WTC11 (cell line): ENCODE data around the gene CRB2.

Source experiments
- CREB1 ChIP-seq: sonication (generic); formaldehyde crosslinking; IDR thresholded peaks from 2 replicates; pipeline ENCODE4 v1.8.0; 2023; ENCODE audit warnings: mild to moderate bottlenecking, missing genetic modification reagents
- ESRRA ChIP-seq: sonication (generic); formaldehyde crosslinking; IDR thresholded peaks from 2 replicates; pipeline ENCODE4 v1.8.1; 2022; ENCODE audit warnings: mild to moderate bottlenecking, missing genetic modification reagents, borderline replicate concordance
- MYBL2 ChIP-seq: sonication (generic); formaldehyde crosslinking; IDR thresholded peaks from 2 replicates; pipeline ENCODE4 v1.8.1; 2023; ENCODE audit warnings: mild to moderate bottlenecking, moderate library complexity, missing genetic modification reagents
- OVOL2 ChIP-seq: fragments of 250-450 bp; sonication (Bioruptor Pico); IDR thresholded peaks from 2 replicates; pipeline ENCODE4 v1.9.0; 2021; ENCODE audit warnings: mild to moderate bottlenecking, borderline replicate concordance
- SP1 ChIP-seq: sonication (generic); formaldehyde crosslinking; conservative IDR thresholded peaks from 2 replicates; pipeline ENCODE4 v1.8.1; 2022; ENCODE audit warnings: missing genetic modification reagents
- ZNF232 ChIP-seq: sonication (generic); formaldehyde crosslinking; IDR thresholded peaks from 2 replicates; pipeline ENCODE4 v1.8.0; 2022; ENCODE audit warnings: mild to moderate bottlenecking, missing genetic modification reagents
- TF ChIP-seq, protein P1 (sequence below): sonication (generic); formaldehyde crosslinking; IDR thresholded peaks from 2 replicates; pipeline ENCODE4 v1.8.0; 2022; ENCODE audit warnings: mild to moderate bottlenecking, missing genetic modification reagents
- TF ChIP-seq, protein P2 (sequence below): fragments of 200-600 bp; IDR thresholded peaks from 2 replicates; pipeline ENCODE4 v1.8.0; 2022; ENCODE audit warnings: antibody characterized with exemption
- TF ChIP-seq, protein P3 (sequence below): sonication (generic); formaldehyde crosslinking; IDR thresholded peaks from 2 replicates; pipeline ENCODE4 v1.8.1; 2022; ENCODE audit warnings: mild to moderate bottlenecking, moderate library complexity, missing genetic modification reagents
- TF ChIP-seq, protein P4 (sequence below): sonication (generic); formaldehyde crosslinking; IDR thresholded peaks from 2 replicates; pipeline ENCODE4 v1.8.0; 2023; ENCODE audit warnings: missing genetic modification reagents, mild to moderate bottlenecking, borderline replicate concordance

DNA sequence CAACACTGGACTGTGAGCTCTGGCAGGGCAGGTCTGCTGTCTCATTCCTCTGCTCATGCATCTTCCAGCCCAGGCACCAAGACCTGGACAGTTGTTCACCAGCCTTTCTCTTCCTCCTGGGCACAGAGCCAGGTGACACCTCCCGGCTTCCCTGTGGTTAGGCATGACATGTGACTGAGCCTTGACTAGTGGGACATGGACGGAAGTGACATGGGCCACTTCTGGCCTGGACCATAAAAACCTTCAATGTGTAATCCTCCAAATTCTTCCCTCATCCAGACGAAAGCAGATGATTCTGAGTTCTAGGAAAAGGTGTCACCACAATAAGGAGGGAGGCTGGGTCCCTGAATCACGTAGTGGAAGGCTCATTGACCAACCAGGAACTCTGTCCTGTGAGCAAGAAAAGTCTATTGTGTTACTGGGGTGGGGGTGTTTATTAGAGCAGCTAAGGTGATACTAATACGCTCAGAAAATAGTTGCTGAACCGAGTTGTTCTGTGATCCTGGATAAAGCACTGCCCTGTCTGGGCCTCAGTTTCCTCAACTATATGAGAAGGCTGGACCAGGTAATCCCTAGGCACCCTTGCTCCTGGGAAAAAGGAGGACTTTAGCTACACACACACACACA lies 26.6 kb upstream of the CRB2 start:
- TF ChIP-seq OVOL2 (no peak), ZNF232 (CRISPR knock-in tag) (no peak), MYBL2 (CRISPR knock-in tag) (no peak), ESRRA (no peak), CREB1 (CRISPR knock-in tag) (no peak), SP1 (CRISPR knock-in tag) (no peak)
- TF ChIP-seq, protein P1, sequence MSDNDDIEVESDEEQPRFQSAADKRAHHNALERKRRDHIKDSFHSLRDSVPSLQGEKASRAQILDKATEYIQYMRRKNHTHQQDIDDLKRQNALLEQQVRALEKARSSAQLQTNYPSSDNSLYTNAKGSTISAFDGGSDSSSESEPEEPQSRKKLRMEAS (CRISPR knock-in tag): no peak
- TF ChIP-seq, protein P2, sequence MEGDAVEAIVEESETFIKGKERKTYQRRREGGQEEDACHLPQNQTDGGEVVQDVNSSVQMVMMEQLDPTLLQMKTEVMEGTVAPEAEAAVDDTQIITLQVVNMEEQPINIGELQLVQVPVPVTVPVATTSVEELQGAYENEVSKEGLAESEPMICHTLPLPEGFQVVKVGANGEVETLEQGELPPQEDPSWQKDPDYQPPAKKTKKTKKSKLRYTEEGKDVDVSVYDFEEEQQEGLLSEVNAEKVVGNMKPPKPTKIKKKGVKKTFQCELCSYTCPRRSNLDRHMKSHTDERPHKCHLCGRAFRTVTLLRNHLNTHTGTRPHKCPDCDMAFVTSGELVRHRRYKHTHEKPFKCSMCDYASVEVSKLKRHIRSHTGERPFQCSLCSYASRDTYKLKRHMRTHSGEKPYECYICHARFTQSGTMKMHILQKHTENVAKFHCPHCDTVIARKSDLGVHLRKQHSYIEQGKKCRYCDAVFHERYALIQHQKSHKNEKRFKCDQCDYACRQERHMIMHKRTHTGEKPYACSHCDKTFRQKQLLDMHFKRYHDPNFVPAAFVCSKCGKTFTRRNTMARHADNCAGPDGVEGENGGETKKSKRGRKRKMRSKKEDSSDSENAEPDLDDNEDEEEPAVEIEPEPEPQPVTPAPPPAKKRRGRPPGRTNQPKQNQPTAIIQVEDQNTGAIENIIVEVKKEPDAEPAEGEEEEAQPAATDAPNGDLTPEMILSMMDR: no peak
- TF ChIP-seq, protein P3, sequence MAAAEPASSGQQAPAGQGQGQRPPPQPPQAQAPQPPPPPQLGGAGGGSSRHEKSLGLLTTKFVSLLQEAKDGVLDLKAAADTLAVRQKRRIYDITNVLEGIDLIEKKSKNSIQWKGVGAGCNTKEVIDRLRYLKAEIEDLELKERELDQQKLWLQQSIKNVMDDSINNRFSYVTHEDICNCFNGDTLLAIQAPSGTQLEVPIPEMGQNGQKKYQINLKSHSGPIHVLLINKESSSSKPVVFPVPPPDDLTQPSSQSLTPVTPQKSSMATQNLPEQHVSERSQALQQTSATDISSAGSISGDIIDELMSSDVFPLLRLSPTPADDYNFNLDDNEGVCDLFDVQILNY: no peak
- TF ChIP-seq, protein P4, sequence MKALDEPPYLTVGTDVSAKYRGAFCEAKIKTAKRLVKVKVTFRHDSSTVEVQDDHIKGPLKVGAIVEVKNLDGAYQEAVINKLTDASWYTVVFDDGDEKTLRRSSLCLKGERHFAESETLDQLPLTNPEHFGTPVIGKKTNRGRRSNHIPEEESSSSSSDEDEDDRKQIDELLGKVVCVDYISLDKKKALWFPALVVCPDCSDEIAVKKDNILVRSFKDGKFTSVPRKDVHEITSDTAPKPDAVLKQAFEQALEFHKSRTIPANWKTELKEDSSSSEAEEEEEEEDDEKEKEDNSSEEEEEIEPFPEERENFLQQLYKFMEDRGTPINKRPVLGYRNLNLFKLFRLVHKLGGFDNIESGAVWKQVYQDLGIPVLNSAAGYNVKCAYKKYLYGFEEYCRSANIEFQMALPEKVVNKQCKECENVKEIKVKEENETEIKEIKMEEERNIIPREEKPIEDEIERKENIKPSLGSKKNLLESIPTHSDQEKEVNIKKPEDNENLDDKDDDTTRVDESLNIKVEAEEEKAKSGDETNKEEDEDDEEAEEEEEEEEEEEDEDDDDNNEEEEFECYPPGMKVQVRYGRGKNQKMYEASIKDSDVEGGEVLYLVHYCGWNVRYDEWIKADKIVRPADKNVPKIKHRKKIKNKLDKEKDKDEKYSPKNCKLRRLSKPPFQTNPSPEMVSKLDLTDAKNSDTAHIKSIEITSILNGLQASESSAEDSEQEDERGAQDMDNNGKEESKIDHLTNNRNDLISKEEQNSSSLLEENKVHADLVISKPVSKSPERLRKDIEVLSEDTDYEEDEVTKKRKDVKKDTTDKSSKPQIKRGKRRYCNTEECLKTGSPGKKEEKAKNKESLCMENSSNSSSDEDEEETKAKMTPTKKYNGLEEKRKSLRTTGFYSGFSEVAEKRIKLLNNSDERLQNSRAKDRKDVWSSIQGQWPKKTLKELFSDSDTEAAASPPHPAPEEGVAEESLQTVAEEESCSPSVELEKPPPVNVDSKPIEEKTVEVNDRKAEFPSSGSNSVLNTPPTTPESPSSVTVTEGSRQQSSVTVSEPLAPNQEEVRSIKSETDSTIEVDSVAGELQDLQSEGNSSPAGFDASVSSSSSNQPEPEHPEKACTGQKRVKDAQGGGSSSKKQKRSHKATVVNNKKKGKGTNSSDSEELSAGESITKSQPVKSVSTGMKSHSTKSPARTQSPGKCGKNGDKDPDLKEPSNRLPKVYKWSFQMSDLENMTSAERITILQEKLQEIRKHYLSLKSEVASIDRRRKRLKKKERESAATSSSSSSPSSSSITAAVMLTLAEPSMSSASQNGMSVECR: no peak
